Endothelial cell of umbilical vein (primary cell): ENCODE results near the gene PSMD10.

Experiments
- MAX ChIP-seq: IDR thresholded peaks from 2 replicates; pipeline ENCODE4 v1.6.1; 2011; ENCODE audit not compliant: insufficient read depth, insufficient read length
- POLR2A ChIP-seq: IDR thresholded peaks from 2 replicates; pipeline ENCODE4 v1.6.1; 2012; ENCODE audit warnings: low read depth, mild to moderate bottlenecking, control low read depth, low read length
- TF ChIP-seq, protein P1 (sequence below), 2 donors: IDR thresholded peaks; 1 replicate in 1 of 2; 2 replicates in 1 of 2; pipeline ENCODE4 v1.5.1; 2011; ENCODE audit warnings: low read length in 2 of 2, mild to moderate bottlenecking in 2 of 2, moderate library complexity in 2 of 2, control low read depth in 1 of 2, inconsistent platforms in 1 of 2, low read depth in 1 of 2; ENCODE audit not compliant: insufficient read depth in 1 of 2; ENCODE audit errors: extremely low read depth in 1 of 2

DNA sequence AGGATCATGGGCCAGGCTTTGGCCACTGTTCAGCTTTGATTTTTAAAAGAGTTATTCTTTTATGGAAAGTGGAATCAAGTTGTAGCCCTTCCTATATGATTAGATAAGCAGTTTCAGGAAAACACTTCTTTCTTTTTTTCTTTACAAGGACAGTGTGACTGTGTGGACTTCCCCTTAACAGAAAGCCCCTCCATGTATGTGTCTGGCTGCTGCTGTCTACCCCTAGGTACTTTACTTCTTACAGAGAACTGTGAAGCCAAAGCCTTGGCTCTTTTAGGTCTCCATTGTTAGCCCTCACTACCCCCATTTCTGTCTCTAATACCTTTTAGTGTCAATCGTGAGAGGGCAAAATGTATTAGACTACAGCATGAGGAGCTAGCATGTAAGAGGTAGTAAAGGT is 27.3 kb downstream of the PSMD10 start:
- TF ChIP-seq, protein P1, sequence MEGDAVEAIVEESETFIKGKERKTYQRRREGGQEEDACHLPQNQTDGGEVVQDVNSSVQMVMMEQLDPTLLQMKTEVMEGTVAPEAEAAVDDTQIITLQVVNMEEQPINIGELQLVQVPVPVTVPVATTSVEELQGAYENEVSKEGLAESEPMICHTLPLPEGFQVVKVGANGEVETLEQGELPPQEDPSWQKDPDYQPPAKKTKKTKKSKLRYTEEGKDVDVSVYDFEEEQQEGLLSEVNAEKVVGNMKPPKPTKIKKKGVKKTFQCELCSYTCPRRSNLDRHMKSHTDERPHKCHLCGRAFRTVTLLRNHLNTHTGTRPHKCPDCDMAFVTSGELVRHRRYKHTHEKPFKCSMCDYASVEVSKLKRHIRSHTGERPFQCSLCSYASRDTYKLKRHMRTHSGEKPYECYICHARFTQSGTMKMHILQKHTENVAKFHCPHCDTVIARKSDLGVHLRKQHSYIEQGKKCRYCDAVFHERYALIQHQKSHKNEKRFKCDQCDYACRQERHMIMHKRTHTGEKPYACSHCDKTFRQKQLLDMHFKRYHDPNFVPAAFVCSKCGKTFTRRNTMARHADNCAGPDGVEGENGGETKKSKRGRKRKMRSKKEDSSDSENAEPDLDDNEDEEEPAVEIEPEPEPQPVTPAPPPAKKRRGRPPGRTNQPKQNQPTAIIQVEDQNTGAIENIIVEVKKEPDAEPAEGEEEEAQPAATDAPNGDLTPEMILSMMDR (IDR thresholded peaks at IDR 0.05; ENCODE audit: extremely low read depth in 1 of 2, insufficient read depth in 1 of 2, low read depth in 1 of 2, low read length in 2 of 2): no peak
- no peak for TF ChIP-seq POLR2A
- TF ChIP-seq MAX: no peak
